ENCODE data around the gene RAPGEF4.

DNA sequence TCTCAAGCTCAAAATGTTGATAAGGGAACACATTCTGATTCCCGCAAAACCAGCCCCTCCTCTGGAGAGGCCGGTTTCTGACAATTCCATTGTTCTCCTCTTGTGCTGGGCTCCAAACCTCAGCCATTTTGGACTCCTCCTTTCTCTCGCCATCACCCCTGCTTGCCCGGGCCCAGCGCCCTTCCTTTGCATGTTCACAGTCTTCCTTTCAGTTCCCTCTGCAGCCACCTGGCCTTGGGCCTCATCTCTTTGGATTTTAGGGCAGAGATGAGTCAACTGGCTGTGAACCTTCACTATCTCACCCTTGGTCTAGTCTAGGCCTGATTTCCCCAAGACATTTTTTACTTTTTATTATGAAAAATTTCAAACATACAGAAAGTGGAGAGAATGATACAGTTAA, 184.1 kb downstream of the RAPGEF4 start:
- TF ChIP-seq, protein P1, sequence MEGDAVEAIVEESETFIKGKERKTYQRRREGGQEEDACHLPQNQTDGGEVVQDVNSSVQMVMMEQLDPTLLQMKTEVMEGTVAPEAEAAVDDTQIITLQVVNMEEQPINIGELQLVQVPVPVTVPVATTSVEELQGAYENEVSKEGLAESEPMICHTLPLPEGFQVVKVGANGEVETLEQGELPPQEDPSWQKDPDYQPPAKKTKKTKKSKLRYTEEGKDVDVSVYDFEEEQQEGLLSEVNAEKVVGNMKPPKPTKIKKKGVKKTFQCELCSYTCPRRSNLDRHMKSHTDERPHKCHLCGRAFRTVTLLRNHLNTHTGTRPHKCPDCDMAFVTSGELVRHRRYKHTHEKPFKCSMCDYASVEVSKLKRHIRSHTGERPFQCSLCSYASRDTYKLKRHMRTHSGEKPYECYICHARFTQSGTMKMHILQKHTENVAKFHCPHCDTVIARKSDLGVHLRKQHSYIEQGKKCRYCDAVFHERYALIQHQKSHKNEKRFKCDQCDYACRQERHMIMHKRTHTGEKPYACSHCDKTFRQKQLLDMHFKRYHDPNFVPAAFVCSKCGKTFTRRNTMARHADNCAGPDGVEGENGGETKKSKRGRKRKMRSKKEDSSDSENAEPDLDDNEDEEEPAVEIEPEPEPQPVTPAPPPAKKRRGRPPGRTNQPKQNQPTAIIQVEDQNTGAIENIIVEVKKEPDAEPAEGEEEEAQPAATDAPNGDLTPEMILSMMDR (conservative IDR thresholded peaks at IDR 0.05; ENCODE audit: low read depth, low read length): no peak
- TF ChIP-seq FOS (IDR thresholded peaks at IDR 0.05; ENCODE audit: low read depth, low read length): no peak
- TF ChIP-seq RCOR1 (IDR thresholded peaks at IDR 0.05; ENCODE audit: insufficient replicate concordance, low read length): no peak
- TF ChIP-seq, protein P2, sequence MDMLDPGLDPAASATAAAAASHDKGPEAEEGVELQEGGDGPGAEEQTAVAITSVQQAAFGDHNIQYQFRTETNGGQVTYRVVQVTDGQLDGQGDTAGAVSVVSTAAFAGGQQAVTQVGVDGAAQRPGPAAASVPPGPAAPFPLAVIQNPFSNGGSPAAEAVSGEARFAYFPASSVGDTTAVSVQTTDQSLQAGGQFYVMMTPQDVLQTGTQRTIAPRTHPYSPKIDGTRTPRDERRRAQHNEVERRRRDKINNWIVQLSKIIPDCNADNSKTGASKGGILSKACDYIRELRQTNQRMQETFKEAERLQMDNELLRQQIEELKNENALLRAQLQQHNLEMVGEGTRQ (IDR thresholded peaks at IDR 0.05; ENCODE audit: low read depth, low read length): no peak

Measured in IMR-90 (cell line).